Transverse colon (tissue), 4 donors: ENCODE results near the gene SNED1. TPM values are rescaled to one million over a fixed set of nuclear protein-coding genes. Genes with fewer than 3 reads are reported as not detected.

Source experiments
- DNase-seq: peaks from one replicate; pipeline ENCODE4 v3.0.0-alpha.2; 2019
- H3K27ac ChIP-seq, 4 donors: fragments of 200-600 bp; sonication (generic); 2 replicates each; pipeline ENCODE4 v1.5.1; 2016 to 2018; ENCODE audit warnings: inconsistent platforms in 4 of 4
- H3K27me3 ChIP-seq: fragments of 200-600 bp; sonication (generic); 2 replicates; pipeline ENCODE4 v1.5.1; 2017; ENCODE audit warnings: inconsistent platforms
- H3K36me3 ChIP-seq, 4 donors: fragments of 200-600 bp; sonication (generic); 2 replicates each; pipeline ENCODE4 v1.5.1; 2017 to 2019; ENCODE audit warnings: inconsistent platforms in 4 of 4
- H3K4me1 ChIP-seq, 4 donors: fragments of 200-600 bp; sonication (generic); 2 replicates each; pipeline ENCODE4 v1.5.1; 2017 to 2020; ENCODE audit warnings: inconsistent platforms in 4 of 4
- H3K4me3 ChIP-seq, 4 donors: fragments of 200-600 bp; sonication (generic); 1 replicate in 1 of 4; 2 replicates in 3 of 4; pipeline versions ENCODE4 v1.5.1 to v1.6.1; 2017 to 2019; ENCODE audit warnings: inconsistent platforms in 4 of 4
- H3K9me3 ChIP-seq, 2 donors: fragments of 200-600 bp; sonication (generic); 2 replicates each; pipeline ENCODE4 v1.5.1; 2017 to 2019; ENCODE audit warnings: inconsistent platforms in 2 of 2
- EP300 ChIP-seq: sonication (generic); formaldehyde crosslinking; IDR thresholded peaks from one replicate; pipeline ENCODE4 v1.6.1; 2017; ENCODE audit warnings: antibody characterized with exemption, low read depth
- POLR2A ChIP-seq: fragments of 450-650 bp; IDR thresholded peaks from one replicate; pipeline ENCODE4 v1.6.1; 2016; ENCODE audit warnings: antibody characterized with exemption, mild to moderate bottlenecking, moderate library complexity
- POLR2AphosphoS5 ChIP-seq, 3 donors: sonication (generic); formaldehyde crosslinking; IDR thresholded peaks; one replicate each; pipeline ENCODE4 v1.6.1; 2016; ENCODE audit warnings: antibody characterized with exemption in 3 of 3
- WGBS, 2 donors: methylation state at CpG; one replicate each; pipeline ENCODE4 v1.1.5; 2018; ENCODE audit warnings: low coverage in 1 of 2; 5-methylcytosine and 5-hydroxymethylcytosine counted together
- in situ Hi-C, 4 donors: fragments of 200-750 bp; cut with MboI; loops; one replicate each; pipeline versions ENCODE4 v1.15.0 to v1.15.1; 2017; ENCODE audit warnings: low sequenced_read_pairs in 3 of 4, low pct_ligation_motif_present in 1 of 4, low pct_unique_long_range_greater_than_20kb in 1 of 4
- intact Hi-C: fragments of 100-400 bp; cut with DNase I; formaldehyde crosslinking; loops from one replicate; pipeline ENCODE4 v1.15.1; 2023; ENCODE audit warnings: low total_unique reads
- total RNA-seq, 4 donors: library from RNA; depleted of rRNA; stranded (reverse); fragments of >200 nt; gene quantifications; one replicate each; pipeline ENCODE4 v1.1.0, GENCODE V29; 2016
- TF ChIP-seq, protein P1 (sequence below), 5 experiments: fragments of 200-600 bp in 3 of 5; fragments of 450-650 bp in 2 of 5; sonication (generic) in 3 of 5; IDR thresholded peaks; 1 replicate in 2 of 5; 2 replicates in 3 of 5; pipeline ENCODE4 v1.5.1; 2016 to 2017; ENCODE audit warnings: antibody characterized with exemption in 5 of 5, inconsistent platforms in 3 of 5, mild to moderate bottlenecking in 2 of 5, moderate library complexity in 1 of 5

Gene SNED1
- total RNA-seq, 4 donors from 2014 or later = 8.2 to 65.5 (median 30.0) TPM

GRCh38 chr2:241129086-241129871, 130.9 kb downstream of the SNED1 start:
- Histone ChIP-seq H3K27ac (no peak overlapping the region), H3K27me3 (no peaks in the 10 kb centered on the region), H3K4me1 (no peaks in the 10 kb centered on the region), H3K9me3 (no peaks in the 10 kb centered on the region), H3K4me3 (no peak overlapping the region), H3K36me3 (no peaks in the 10 kb centered on the region)
- TF ChIP-seq EP300 = no peak
- no peak for TF ChIP-seq POLR2A
- no peak for TF ChIP-seq POLR2AphosphoS5 (IDR thresholded peaks at IDR 0.05)
- TF ChIP-seq, protein P1, sequence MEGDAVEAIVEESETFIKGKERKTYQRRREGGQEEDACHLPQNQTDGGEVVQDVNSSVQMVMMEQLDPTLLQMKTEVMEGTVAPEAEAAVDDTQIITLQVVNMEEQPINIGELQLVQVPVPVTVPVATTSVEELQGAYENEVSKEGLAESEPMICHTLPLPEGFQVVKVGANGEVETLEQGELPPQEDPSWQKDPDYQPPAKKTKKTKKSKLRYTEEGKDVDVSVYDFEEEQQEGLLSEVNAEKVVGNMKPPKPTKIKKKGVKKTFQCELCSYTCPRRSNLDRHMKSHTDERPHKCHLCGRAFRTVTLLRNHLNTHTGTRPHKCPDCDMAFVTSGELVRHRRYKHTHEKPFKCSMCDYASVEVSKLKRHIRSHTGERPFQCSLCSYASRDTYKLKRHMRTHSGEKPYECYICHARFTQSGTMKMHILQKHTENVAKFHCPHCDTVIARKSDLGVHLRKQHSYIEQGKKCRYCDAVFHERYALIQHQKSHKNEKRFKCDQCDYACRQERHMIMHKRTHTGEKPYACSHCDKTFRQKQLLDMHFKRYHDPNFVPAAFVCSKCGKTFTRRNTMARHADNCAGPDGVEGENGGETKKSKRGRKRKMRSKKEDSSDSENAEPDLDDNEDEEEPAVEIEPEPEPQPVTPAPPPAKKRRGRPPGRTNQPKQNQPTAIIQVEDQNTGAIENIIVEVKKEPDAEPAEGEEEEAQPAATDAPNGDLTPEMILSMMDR (IDR thresholded peaks at IDR 0.05) = no peak
- 75% methylated on average over 12 of the region's 12 CpGs; no CpG with 5 or more reads in 1 of the 2 donors for WGBS, 2 donors
- in situ Hi-C loops (no loop called here), intact Hi-C loops (no loop called here)
- no peak for DNase-seq

- H3K27me3 ChIP-seq = no peaks in the 10 kb centered on the region
- H3K9me3 ChIP-seq = no peaks in the 10 kb centered on the region
- H3K27ac ChIP-seq = no peak overlapping the region
- TF ChIP-seq, protein P1 (IDR thresholded peaks at IDR 0.05) = no peak
- TF ChIP-seq POLR2A (no peak), POLR2AphosphoS5 (IDR thresholded peaks at IDR 0.05) (no peak), EP300 (no peak)
- no peak overlapping the region for H3K4me3 ChIP-seq
- DNase-seq = no peak
- no peaks in the 10 kb centered on the region for H3K4me1 ChIP-seq
- H3K36me3 ChIP-seq = no peaks in the 10 kb centered on the region
- intact Hi-C loops = no loop called here
- in situ Hi-C loops = no loop called here
- WGBS, 2 donors = 93% methylated on average over 16 of the region's 16 CpGs; no CpG with 5 or more reads in 1 of the 2 donors
These were observed 131.9 kb downstream of the SNED1 start for GRCh38 chr2:241130316-241130715.

DNA sequence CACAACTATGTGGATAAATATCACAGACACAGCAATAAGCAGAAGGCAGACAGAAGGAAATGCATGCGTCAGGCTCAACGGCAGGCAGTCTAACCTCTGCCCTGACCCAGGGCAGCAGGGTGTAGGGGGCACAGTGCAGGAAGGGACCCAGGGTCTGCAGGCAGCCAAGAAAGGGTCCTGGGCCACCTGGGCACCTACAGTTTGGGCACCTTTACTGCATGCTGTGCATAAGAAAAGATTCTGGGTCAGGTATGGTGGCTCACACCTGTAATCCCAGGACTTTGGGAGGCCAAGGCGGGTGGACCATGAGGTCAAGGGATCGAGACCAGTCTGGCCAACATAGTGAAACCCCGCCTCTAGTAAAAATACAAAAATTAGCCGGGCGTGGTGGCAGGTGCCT, 133.1 kb downstream of the SNED1 start:
- no peak for DNase-seq
- WGBS, 2 donors = 83 to 92% methylated on average over 2 to 7 of the region's 7 CpGs
- in situ Hi-C loops (no loop called here), intact Hi-C loops (no loop called here)
- Histone ChIP-seq H3K27ac (no peak overlapping the region), H3K27me3 (no peaks in the 10 kb centered on the region), H3K4me3 (no peak overlapping the region), H3K4me1 (peaks cover 0 to 6% (median 3%) of the 10 kb centered on the region in 4 donors), H3K9me3 (no peaks in the 10 kb centered on the region), H3K36me3 (no peaks in the 10 kb centered on the region)
- no peak for TF ChIP-seq POLR2AphosphoS5 (IDR thresholded peaks at IDR 0.05)
- no peak for TF ChIP-seq EP300
- TF ChIP-seq, protein P1 (IDR thresholded peaks at IDR 0.05) = no peak
- no peak for TF ChIP-seq POLR2A

DNA sequence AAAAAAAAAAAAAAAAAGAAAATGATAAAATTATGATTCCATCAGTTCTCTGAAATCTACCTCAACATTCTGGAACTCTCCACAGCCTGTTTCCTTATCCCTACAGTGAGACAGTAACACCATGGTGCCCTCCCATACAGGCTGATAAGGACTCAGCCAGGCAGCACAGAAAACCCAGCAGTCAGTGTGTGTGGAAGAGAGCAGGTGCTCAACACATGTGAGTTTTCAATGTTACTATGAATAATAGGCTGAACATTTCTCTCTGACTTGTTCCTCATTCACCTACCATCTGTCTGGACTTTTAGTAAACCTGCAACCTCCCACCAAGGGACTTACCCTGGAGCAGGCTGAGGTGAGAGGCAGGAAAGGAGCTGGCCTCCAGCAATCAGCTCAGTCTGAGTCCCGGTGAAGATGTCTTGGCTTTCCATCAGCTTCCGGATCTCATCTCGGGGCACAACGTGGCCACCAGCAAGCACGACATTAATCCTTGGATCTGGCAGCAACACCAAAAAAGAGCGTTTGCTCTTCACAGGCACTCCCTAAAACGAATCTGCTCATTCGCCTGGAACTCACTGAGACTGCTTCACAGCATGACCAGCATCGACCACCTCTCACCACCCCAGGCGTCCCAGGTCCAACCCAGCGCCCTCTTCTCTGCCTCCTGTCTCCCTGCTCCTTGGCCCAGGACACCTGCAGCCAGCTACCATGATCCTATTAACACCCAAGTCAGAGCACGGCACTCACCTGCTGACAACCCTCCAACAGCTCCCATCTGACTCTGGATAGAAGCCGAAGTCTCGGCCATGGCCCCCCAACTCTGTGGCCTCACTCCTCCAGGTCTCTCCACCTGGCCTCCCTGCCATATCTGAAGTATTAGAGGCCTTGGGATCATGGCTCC, 134.4 kb downstream of the SNED1 start:
- DNase-seq = no peak
- Histone ChIP-seq H3K27ac (no peak overlapping the region), H3K9me3 (no peaks in the 10 kb centered on the region), H3K27me3 (no peaks in the 10 kb centered on the region), H3K4me3 (no peak overlapping the region), H3K4me1 (peaks cover 0 to 6% (median 3%) of the 10 kb centered on the region in 4 donors), H3K36me3 (no peaks in the 10 kb centered on the region)
- intact Hi-C loops = no loop called here
- WGBS, 2 donors = 92% methylated on average over 14 of the region's 14 CpGs; no CpG with 5 or more reads in 1 of the 2 donors
- TF ChIP-seq, protein P1 (IDR thresholded peaks at IDR 0.05) = no peak
- TF ChIP-seq EP300 (no peak), POLR2A (no peak), POLR2AphosphoS5 (IDR thresholded peaks at IDR 0.05) (no peak)
- in situ Hi-C loops = no loop called here
